Right hindlimb (tissue), 1 donor: ENCODE data around the gene USP6NL.
"Not testable (repeated sequence)": the region's sequence is repeated elsewhere in the genome, so short reads cannot be mapped to it uniquely, and the experiment has no call there.

Experiments
- DNase-seq: peaks from one replicate; pipeline ENCODE4 v3.0.0-alpha.2; 2018

USP6NL gene

GRCh38 chr10:11511321-11511720 lies 100.1 kb downstream of the USP6NL start:
- no peak for DNase-seq

GRCh38 chr10:11510736-11511135 lies 100.7 kb downstream of the USP6NL start:
- no peak for DNase-seq

- no peak for DNase-seq
Measured at GRCh38 chr10:11510281-11510680, 101.2 kb downstream of the USP6NL start.

- DNase-seq: no peak
Measured at GRCh38 chr10:11509036-11509435, 102.4 kb downstream of the USP6NL start.

GRCh38 chr10:11506247-11506789 lies 105.1 kb downstream of the USP6NL start:
- no peak for DNase-seq

GRCh38 chr10:11505639-11506038 lies 105.8 kb downstream of the USP6NL start:
- DNase-seq: no peak

GRCh38 chr10:11504566-11505285 lies 106.7 kb downstream of the USP6NL start:
- no peak for DNase-seq

GRCh38 chr10:11501600-11501999 lies 109.8 kb downstream of the USP6NL start:
- no peak for DNase-seq

GRCh38 chr10:11499425-11500071 lies 111.9 kb downstream of the USP6NL start:
- no peak for DNase-seq

- DNase-seq: no peak
Measured at GRCh38 chr10:11498399-11498798, 113.1 kb downstream of the USP6NL start.

GRCh38 chr10:11494923-11495322 lies 116.5 kb downstream of the USP6NL start:
- DNase-seq: not testable (repeated sequence)

- no peak for DNase-seq
Measured at GRCh38 chr10:11493646-11494045, 117.8 kb downstream of the USP6NL start.

GRCh38 chr10:11491087-11491486 lies 120.4 kb downstream of the USP6NL start:
- DNase-seq: no peak

- no peak for DNase-seq
Measured at GRCh38 chr10:11489591-11489990, 121.9 kb downstream of the USP6NL start.

- DNase-seq: no peak
Measured at GRCh38 chr10:11488126-11488525, 123.3 kb downstream of the USP6NL start.

GRCh38 chr10:11483201-11484148 lies 128.0 kb downstream of the USP6NL start:
- DNase-seq: no peak

- DNase-seq: no peak
Measured at GRCh38 chr10:11482306-11482705, 129.1 kb downstream of the USP6NL start.

- no peak for DNase-seq
Measured at GRCh38 chr10:11480687-11481086, 130.8 kb downstream of the USP6NL start.

- no peak for DNase-seq
Measured at GRCh38 chr10:11479300-11479699, 132.2 kb downstream of the USP6NL start.

GRCh38 chr10:11478807-11479206 lies 132.6 kb downstream of the USP6NL start:
- no peak for DNase-seq

GRCh38 chr10:11475831-11476434 lies 135.5 kb downstream of the USP6NL start:
- DNase-seq: no peak

GRCh38 chr10:11473128-11473760 lies 138.2 kb downstream of the USP6NL start:
- no peak for DNase-seq
